ENCODE measurements around the gene STIM1. TPM values are rescaled to one million over a fixed set of nuclear protein-coding genes. Genes with fewer than 3 reads are reported as not detected.
"Not testable (repeated sequence)": the region's sequence is repeated elsewhere in the genome, so short reads cannot be mapped to it uniquely, and the experiment has no call there.

The STIM1 gene
- total and polyA plus RNA-seq, 12 donors, result 11.9 to 55.7 (median 37.4) TPM

DNA sequence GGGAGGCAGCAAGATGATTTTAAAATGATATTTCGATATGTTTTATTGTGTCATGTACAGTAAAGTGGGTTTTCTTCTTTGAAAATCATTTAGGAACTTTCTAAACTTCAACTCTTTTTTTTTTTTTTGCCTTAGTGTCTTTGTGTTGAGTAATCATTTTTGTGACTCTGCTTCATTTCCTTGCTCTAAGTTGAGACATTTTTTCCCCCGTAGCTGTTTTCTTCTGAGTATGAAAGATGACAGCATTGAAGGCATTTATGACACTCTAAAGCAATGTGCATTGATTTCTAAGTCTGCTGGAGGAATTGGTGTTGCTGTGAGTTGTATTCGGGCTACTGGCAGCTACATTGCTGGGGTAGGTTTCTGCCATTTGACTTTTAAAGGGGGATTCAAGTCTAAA, 262.6 kb downstream of the STIM1 start:
- peaks cover 0 to 95% (median 39%) of the 10 kb centered on the region in 9 donors for H3K36me3 ChIP-seq
- H3K4me3 ChIP-seq, result no peak overlapping the region
- no peaks in the 10 kb centered on the region for H3K9me3 ChIP-seq
- TF ChIP-seq CTCF (IDR thresholded peaks at IDR 0.05), result no peak
- no peak for DNase-seq
- ATAC-seq, result no peak
- H3K27me3 ChIP-seq, result no peaks in the 10 kb centered on the region
- intact Hi-C loops (cut with DNase I), result no loop called here
- H3K27ac ChIP-seq, result no peak overlapping the region
- 81 to 83% methylated on average over 3 of the region's 3 CpGs for WGBS, 2 donors
- H3K4me1 ChIP-seq, result no peaks in the 10 kb centered on the region

GRCh38 chr11:4123218-4123617, 267.8 kb downstream of the STIM1 start:
- intact Hi-C loops (cut with DNase I), result no loop called here
- no peaks in the 10 kb centered on the region for H3K9me3 ChIP-seq

GRCh38 chr11:4125141-4125540, 269.7 kb downstream of the STIM1 start:
- no peaks in the 10 kb centered on the region for H3K27me3 ChIP-seq
- no peaks in the 10 kb centered on the region for H3K4me1 ChIP-seq
- H3K9me3 ChIP-seq, result no peaks in the 10 kb centered on the region
- peaks cover 0 to 99% (median 52%) of the 10 kb centered on the region in 9 donors for H3K36me3 ChIP-seq
- ATAC-seq (no peak), DNase-seq (no peak)
- TF ChIP-seq CTCF (IDR thresholded peaks at IDR 0.05), result no peak
- WGBS, 2 donors, result 76 to 78% methylated on average over 6 of the region's 6 CpGs
- no peak overlapping the region for H3K4me3 ChIP-seq
- no peak overlapping the region for H3K27ac ChIP-seq
- intact Hi-C loops (cut with DNase I), result no loop called here

More at GRCh38 chr11:4123218-4123617, 267.8 kb downstream of the STIM1 start:
- Histone ChIP-seq H3K4me1 (no peaks in the 10 kb centered on the region), H3K27ac (no peak overlapping the region), H3K36me3 (peaks cover 0 to 100% (median 56%) of the 10 kb centered on the region in 9 donors), H3K27me3 (no peaks in the 10 kb centered on the region), H3K4me3 (no peak overlapping the region)
- DNase-seq (no peak), ATAC-seq (no peak)
- TF ChIP-seq CTCF (IDR thresholded peaks at IDR 0.05), result no peak
- 93 to 97% methylated on average over 4 of the region's 4 CpGs for WGBS, 2 donors

- Histone ChIP-seq H3K9me3 (no peaks in the 10 kb centered on the region), H3K4me3 (no peak overlapping the region), H3K36me3 (peaks cover 0 to 99% (median 39%) of the 10 kb centered on the region in 9 donors), H3K27me3 (no peaks in the 10 kb centered on the region), H3K27ac (no peak overlapping the region), H3K4me1 (no peaks in the 10 kb centered on the region)
- no peak for TF ChIP-seq CTCF (IDR thresholded peaks at IDR 0.05)
- WGBS, 2 donors, result 77 to 82% methylated on average over 1 of the region's 1 CpG
- ATAC-seq (no peak), DNase-seq (no peak)
- intact Hi-C loops (cut with DNase I), result no loop called here
These were observed 271.9 kb downstream of the STIM1 start for GRCh38 chr11:4127357-4127756.

- H3K36me3 ChIP-seq, result peaks cover 0 to 99% (median 26%) of the 10 kb centered on the region in 9 donors
- intact Hi-C loops (cut with DNase I); H3K9me3 ChIP-seq; ATAC-seq; H3K4me1 ChIP-seq; H3K4me3 ChIP-seq; H3K27me3 ChIP-seq; H3K27ac ChIP-seq; DNase-seq: not testable (repeated sequence)
- WGBS, 2 donors, result 96% methylated on average over 4 of the region's 4 CpGs
These were observed 274.8 kb downstream of the STIM1 start for GRCh38 chr11:4130219-4130618.

Measured in heart right ventricle (tissue), 16 donors.